Adipocyte (in vitro differentiated cells): ENCODE measurements around the gene ELF1.
A peak's percentile ranks its signal among the peaks of the same experiment; 100 is the strongest.

Experiments used
- DNase-seq: peaks from one replicate; pipeline ENCODE4 v3.0.0-alpha.2; 2015; ENCODE audit warnings: low read depth
- H3K27me3 ChIP-seq: replicated peaks from 2 replicates; pipeline ENCODE4 v1.7.0; 2013; ENCODE audit warnings: mild to moderate bottlenecking, low read length, moderate library complexity; ENCODE audit not compliant: control insufficient read depth, insufficient read depth
- H3K36me3 ChIP-seq: 2 replicates; pipeline ENCODE4 v1.7.0; 2013; ENCODE audit warnings: low read length, mild to moderate bottlenecking, moderate library complexity; ENCODE audit not compliant: control insufficient read depth, insufficient read depth, severe bottlenecking
- H3K4me1 ChIP-seq: 2 replicates; pipeline ENCODE4 v1.7.0; 2013; ENCODE audit warnings: mild to moderate bottlenecking, low read length, moderate library complexity; ENCODE audit not compliant: control insufficient read depth, insufficient read depth
- H3K4me3 ChIP-seq: 2 replicates; pipeline ENCODE4 v1.7.0; 2013; ENCODE audit warnings: mild to moderate bottlenecking, low read length, moderate library complexity
- H3K9ac ChIP-seq: 2 replicates; pipeline ENCODE4 v1.7.0; 2013; ENCODE audit warnings: mild to moderate bottlenecking, low read length, moderate library complexity
- H3K9me3 ChIP-seq: 2 replicates; pipeline ENCODE4 v1.7.0; 2013; ENCODE audit warnings: mild to moderate bottlenecking, low read length, moderate library complexity; ENCODE audit not compliant: control insufficient read depth

The ELF1 gene

DNA sequence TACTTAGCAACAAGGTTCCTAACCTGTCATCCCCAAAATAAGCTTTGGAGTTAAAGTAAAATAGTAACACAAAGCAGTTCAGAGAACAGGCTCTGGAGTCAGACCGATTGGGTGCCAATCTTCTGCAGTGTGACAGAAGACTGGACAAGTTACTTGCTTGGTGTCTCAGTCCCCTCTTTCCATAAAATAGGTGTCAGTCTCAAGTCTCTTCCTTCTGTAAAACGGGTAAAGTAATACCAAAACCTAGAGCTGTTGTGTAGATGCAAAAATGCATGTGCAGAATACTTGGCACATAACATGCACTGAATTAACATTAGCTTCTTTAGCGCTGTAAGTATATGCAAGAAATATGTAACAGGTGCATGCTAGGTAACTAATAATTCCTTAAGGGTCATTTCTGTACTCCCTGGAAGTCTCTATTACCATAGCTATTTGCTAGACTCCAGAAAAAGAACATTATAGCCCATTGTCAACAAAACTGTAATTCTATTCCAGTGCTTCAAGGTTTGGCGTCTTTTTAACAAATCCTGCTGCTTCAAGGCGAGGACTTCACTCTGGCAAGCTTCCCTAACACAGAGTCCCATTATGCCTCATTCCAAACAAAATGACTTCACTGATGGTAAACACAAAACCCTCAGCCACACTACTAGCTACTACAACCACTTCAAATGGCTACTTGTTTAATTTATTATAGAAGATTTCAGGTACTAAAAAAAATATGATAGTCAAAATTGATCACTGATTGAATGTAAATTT is 32.8 kb downstream of the ELF1 start:
- Histone ChIP-seq H3K9ac (no peak overlapping the region), H3K9me3 (no peaks in the 10 kb centered on the region), H3K36me3 (peaks cover 4% of the 10 kb centered on the region), H3K4me3 (no peak overlapping the region), H3K4me1 (peaks cover 39% of the 10 kb centered on the region), H3K27me3 (no peaks in the 10 kb centered on the region)
- DNase-seq: peak; percentile 31

DNA sequence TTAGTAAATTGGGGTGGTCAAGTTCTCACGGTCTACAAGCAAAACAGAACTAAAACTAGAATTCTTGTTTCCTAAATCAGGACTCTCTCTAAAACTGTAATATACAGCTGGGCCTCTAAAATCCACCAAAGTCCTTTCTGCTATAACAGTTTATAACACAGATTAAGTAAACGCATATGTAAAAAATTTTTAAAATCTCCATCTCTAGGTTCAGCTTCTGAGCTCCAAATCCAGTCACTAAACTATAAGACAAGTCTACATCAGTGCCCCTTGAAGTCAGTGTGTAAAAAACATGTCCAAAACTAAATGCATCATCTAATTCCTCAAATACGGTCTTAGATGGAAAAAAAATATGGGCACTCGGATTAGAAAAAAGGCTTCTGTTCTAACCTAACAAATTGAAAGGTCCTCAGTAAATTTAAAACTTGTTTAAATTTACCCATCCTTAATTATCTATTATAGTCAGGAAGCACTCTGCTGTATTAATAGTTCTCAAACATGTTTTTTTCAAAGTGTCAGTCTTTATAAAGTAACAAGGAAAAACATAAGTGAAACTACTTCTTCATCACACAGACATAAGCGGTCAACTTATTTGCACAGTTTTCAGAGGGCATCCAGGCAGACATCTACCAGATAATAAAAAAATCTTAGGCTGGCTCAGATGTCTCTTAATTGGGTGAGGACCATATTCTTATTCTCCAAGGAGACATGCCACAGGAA is 33.6 kb downstream of the ELF1 start:
- no peaks in the 10 kb centered on the region for H3K9me3 ChIP-seq
- H3K9ac ChIP-seq: no peak overlapping the region
- peaks cover 11% of the 10 kb centered on the region for H3K36me3 ChIP-seq
- H3K4me3 ChIP-seq: no peak overlapping the region
- H3K4me1 ChIP-seq: peaks cover 39% of the 10 kb centered on the region
- no peaks in the 10 kb centered on the region for H3K27me3 ChIP-seq
- DNase-seq: no peak

DNA sequence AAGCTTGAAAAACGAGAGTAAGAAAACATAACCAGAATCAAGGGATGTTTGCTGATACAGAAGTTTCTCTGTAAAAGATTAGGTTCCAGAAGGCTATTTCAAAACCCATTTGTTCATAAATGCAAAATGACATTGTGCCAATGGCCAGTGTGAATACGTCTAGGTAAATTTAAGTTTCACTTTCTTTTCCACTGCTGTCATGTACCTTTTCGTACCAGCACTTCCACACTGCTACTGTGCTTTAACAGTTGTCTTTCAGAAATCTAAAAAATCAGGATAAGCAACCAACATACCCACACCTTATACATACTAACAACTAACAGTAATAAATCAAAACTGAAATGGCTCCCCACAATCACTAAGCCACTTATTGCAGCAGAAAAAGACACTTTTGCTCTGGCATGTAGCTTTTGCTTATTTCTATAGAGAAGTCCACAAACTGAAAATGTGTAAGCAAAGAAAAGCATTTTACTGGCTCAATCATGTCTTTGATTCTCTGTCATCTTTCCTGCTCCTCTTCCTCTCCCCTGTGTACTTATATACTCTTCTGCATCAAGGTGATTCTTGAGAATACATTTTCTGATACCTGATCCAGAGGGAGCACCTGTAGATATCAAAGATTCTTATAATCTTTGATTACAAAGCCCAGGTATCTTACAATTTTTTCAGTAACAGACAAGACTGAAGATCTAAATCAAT is 34.3 kb downstream of the ELF1 start:
- Histone ChIP-seq H3K9ac (no peak overlapping the region), H3K4me3 (peak overlapping the region; percentile 58), H3K4me1 (peaks cover 39% of the 10 kb centered on the region), H3K9me3 (no peaks in the 10 kb centered on the region), H3K27me3 (no peaks in the 10 kb centered on the region), H3K36me3 (peaks cover 14% of the 10 kb centered on the region)
- DNase-seq: no peak

DNA sequence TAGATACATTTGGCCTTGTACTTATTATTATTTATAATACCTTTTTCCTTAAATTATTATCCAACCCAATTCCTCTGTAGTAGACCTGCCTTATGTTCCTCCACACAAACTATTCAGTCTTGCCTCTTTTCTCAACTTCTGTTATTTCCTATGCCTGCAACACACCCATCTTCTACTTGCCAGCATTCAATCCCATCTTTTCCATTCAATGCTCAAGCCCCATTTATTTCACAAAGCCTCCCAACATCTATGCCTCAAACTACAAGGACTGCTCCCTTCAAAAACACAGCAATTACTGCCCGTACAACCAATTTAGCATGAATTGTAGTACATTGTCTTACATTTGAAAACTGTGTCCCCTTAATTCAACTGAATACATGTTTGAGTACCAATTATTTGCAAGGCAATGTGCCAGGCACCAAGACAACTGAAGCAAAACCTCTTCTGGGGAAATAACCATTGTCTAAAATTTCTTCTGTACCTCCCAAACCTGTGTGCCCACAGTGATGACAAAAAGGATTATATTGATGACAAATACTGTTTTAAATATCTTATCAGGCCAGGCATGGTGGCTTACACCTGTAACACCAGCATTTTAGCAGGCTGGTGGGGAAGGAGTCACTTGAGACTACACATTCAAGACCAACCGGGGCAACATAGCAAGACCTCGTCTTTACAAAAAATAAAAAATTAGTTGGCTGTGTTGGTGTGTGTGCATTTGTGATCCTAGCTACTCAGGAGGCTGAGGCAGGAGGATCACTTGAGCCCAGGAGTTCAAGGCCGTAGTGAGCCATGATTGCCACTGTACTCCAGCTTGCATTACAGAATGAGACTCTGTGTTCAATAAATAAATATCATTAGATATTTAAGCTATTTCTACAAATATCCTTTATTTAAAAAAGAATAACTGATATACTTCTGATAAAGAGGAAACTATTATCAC is 35.1 kb downstream of the ELF1 start:
- Histone ChIP-seq H3K4me1 (peaks cover 39% of the 10 kb centered on the region), H3K27me3 (no peaks in the 10 kb centered on the region), H3K9me3 (no peaks in the 10 kb centered on the region), H3K9ac (no peak overlapping the region), H3K4me3 (peak overlapping the region; percentile 58), H3K36me3 (peaks cover 19% of the 10 kb centered on the region)
- no peak for DNase-seq

DNA sequence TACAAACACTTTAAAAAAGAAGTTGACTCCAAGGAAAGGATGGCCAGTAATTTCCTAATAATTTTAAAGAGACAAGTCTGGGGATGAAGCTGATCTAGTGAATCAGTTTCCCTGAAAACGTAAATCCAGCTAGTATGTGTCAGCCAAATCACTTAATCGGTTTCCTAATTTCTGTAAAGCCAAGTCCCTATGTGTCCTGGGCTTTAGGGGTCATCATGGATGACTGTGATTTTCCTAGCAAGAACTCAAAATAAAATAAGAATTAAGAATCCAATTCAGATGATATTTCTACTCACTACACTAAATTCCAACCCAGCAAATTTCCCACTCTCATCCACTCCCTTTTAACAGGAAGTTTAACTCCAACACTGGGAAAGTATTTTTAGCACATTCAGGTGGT is 35.9 kb downstream of the ELF1 start:
- H3K9me3 ChIP-seq: no peaks in the 10 kb centered on the region
- peaks cover 23% of the 10 kb centered on the region for H3K36me3 ChIP-seq
- DNase-seq: no peak
- H3K27me3 ChIP-seq: no peaks in the 10 kb centered on the region
- H3K4me1 ChIP-seq: peaks cover 39% of the 10 kb centered on the region
- no peak overlapping the region for H3K9ac ChIP-seq
- peak overlapping the region; percentile 9 for H3K4me3 ChIP-seq

DNA sequence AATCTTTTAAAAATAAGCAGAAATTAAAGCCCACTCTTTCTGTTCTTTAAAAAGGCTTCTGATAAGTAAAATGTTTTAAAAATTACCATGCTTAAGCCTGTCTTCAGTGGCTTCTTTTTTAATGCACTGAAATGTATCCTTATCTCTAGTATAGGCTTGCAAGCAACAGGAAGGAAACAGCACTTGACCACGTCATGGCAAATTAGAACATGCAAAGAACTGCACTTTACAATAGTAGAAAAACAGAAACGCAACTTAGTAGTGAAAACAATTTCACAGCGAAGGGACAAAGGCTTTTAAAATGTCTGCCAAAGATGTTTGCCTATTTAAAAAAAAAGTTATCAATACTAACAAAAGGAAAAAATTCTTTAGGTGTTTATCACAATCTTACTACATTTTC is 36.3 kb downstream of the ELF1 start:
- H3K4me3 ChIP-seq: no peak overlapping the region
- H3K4me1 ChIP-seq: peaks cover 36% of the 10 kb centered on the region
- H3K9ac ChIP-seq: peak overlapping the region; percentile 28
- H3K9me3 ChIP-seq: no peaks in the 10 kb centered on the region
- no peaks in the 10 kb centered on the region for H3K27me3 ChIP-seq
- peak; percentile 26 for DNase-seq
- peaks cover 23% of the 10 kb centered on the region for H3K36me3 ChIP-seq

DNA sequence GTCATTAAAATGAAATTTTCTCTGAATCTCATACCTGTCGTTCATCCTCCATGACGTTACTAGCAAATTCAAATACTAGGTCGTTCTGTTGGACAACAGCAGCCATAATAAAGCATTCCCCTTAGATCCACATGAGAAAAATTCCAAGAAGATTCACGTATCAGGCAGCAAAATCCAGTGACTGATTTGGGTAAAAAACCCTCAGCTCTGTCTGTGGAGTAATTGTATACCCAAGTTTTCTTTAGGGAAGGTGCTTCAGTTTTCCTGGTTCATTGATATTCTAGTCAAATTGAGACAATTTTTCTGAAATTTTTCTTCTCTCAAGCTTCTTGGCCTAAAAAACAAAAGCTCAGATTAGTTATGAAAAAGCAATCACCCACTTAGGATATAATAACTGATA is 37.2 kb downstream of the ELF1 start:
- Histone ChIP-seq H3K4me3 (no peak overlapping the region), H3K4me1 (peaks cover 36% of the 10 kb centered on the region), H3K27me3 (no peaks in the 10 kb centered on the region), H3K9me3 (no peaks in the 10 kb centered on the region), H3K36me3 (peaks cover 23% of the 10 kb centered on the region), H3K9ac (no peak overlapping the region)
- DNase-seq: no peak

DNA sequence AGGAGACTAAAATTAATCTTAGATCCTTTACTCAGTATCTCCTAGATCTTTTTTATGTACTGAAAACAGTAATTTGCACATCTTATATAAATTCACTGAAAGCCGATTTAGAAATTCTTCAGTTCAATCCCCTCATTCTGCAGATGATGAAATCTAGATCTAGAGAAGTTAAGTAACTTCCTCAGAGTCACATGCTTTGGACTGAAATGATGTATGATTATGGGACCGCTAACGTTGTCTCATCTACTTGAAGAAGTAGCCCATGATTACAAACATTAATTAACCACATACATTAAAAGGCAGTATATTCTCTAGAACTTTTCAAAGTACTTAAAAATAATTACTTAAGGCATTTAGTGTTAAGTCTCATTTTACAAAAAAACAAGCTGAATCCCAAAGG is 37.8 kb downstream of the ELF1 start:
- Histone ChIP-seq H3K36me3 (peaks cover 23% of the 10 kb centered on the region), H3K4me1 (peaks cover 34% of the 10 kb centered on the region), H3K4me3 (no peak overlapping the region), H3K27me3 (no peaks in the 10 kb centered on the region), H3K9me3 (no peaks in the 10 kb centered on the region), H3K9ac (no peak overlapping the region)
- DNase-seq: no peak

DNA sequence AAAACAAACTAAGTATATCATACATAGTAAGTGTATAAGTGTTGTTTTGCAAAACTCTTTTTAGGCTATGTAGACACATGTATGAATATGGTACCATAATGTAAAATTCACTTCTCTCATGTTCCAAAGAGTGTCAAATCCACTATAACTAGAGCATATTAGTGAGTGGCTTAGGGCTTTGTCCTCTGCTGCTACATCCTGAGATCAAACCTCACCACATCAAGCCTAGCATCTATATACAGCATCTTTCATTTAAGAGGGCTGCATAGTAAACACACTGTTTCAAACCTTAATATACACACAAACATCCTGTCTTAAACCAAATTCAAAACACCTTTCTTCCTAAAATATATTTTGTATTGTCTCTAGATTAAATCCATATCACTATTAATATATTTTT is 38.7 kb downstream of the ELF1 start:
- no peak overlapping the region for H3K9ac ChIP-seq
- peaks cover 31% of the 10 kb centered on the region for H3K4me1 ChIP-seq
- no peaks in the 10 kb centered on the region for H3K9me3 ChIP-seq
- H3K36me3 ChIP-seq: peaks cover 26% of the 10 kb centered on the region
- no peak for DNase-seq
- no peak overlapping the region for H3K4me3 ChIP-seq
- no peaks in the 10 kb centered on the region for H3K27me3 ChIP-seq

DNA sequence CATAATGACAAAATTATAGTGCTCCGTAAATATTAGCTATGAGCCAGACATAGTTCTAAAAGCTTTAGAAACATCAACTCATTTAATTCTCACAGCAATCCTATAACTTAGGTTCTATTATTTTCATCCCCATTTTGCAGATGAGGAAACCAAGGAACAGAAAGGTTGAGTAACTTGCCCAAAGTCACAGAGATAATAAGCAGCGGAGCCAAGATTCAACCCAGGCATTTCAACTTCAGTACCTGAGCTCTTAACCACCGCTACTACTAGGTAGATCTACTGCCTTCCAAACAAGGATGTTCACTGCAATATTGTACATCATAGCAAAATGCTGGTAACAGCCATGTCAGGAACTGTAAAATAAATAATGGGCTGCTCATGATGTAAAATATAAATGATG is 39.9 kb downstream of the ELF1 start:
- DNase-seq: no peak
- no peaks in the 10 kb centered on the region for H3K27me3 ChIP-seq
- no peak overlapping the region for H3K4me3 ChIP-seq
- peaks cover 32% of the 10 kb centered on the region for H3K4me1 ChIP-seq
- H3K36me3 ChIP-seq: peaks cover 26% of the 10 kb centered on the region
- no peaks in the 10 kb centered on the region for H3K9me3 ChIP-seq
- H3K9ac ChIP-seq: no peak overlapping the region
